GM23248 (cell line): Measurements from ENCODE around the gene OR52B2. TPM values are rescaled to one million over a fixed set of nuclear protein-coding genes. Genes with fewer than 3 reads are reported as not detected.

Source experiments
- DNase-seq: peaks from one replicate; pipeline ENCODE4 v3.0.0-alpha.2; 2015
- H2AFZ ChIP-seq: fragments of 200-600 bp; sonication (generic); 2 replicates; pipeline ENCODE4 v1.6.1; 2016; ENCODE audit warnings: antibody characterized with exemption
- H3F3A ChIP-seq: fragments of 200-600 bp; sonication (generic); 2 replicates; pipeline ENCODE4 v1.6.1; 2016; ENCODE audit warnings: mild to moderate bottlenecking, antibody characterized with exemption, mixed run types; ENCODE audit not compliant: insufficient read depth
- H3K27ac ChIP-seq: fragments of 200-600 bp; sonication (generic); 2 replicates; pipeline ENCODE4 v1.5.1; 2016; ENCODE audit warnings: mild to moderate bottlenecking
- H3K27me3 ChIP-seq: fragments of 200-600 bp; sonication (generic); replicated peaks from 2 replicates; pipeline ENCODE4 v1.6.1; 2016; ENCODE audit warnings: mild to moderate bottlenecking; ENCODE audit not compliant: insufficient read depth
- H3K36me3 ChIP-seq: fragments of 200-600 bp; sonication (generic); 2 replicates; pipeline ENCODE4 v1.6.1; 2016; ENCODE audit warnings: low read depth, mild to moderate bottlenecking
- H3K4me1 ChIP-seq: fragments of 200-600 bp; sonication (generic); 2 replicates; pipeline ENCODE4 v1.6.1; 2016; ENCODE audit warnings: mild to moderate bottlenecking; ENCODE audit not compliant: insufficient read depth
- H3K4me2 ChIP-seq: fragments of 200-600 bp; sonication (generic); one replicate; pipeline ENCODE4 v1.6.1; 2016; ENCODE audit warnings: mild to moderate bottlenecking; ENCODE audit not compliant: unreplicated experiment
- H3K4me3 ChIP-seq: fragments of 200-600 bp; sonication (generic); 2 replicates; pipeline ENCODE4 v1.5.1; 2016; ENCODE audit warnings: mild to moderate bottlenecking
- H3K79me2 ChIP-seq: fragments of 200-600 bp; sonication (generic); 2 replicates; pipeline ENCODE4 v1.6.1; 2016; ENCODE audit warnings: mild to moderate bottlenecking; ENCODE audit not compliant: insufficient read depth
- H3K9ac ChIP-seq: fragments of 200-600 bp; sonication (generic); 2 replicates; pipeline ENCODE4 v1.6.1; 2016; ENCODE audit warnings: mild to moderate bottlenecking
- H3K9me2 ChIP-seq: fragments of 200-600 bp; sonication (generic); 2 replicates; pipeline ENCODE4 v1.6.1; 2016; ENCODE audit warnings: mixed run types, mild to moderate bottlenecking, moderate library complexity; ENCODE audit not compliant: insufficient read depth
- H3K9me3 ChIP-seq: fragments of 200-600 bp; sonication (generic); one replicate; pipeline ENCODE4 v1.6.1; 2017; ENCODE audit warnings: low read depth
- H4K20me1 ChIP-seq: fragments of 200-600 bp; sonication (generic); 2 replicates; pipeline ENCODE4 v1.6.0; 2016; ENCODE audit not compliant: insufficient read depth
- EZH2 ChIP-seq: fragments of 200-600 bp; sonication (generic); IDR thresholded peaks from 2 replicates; pipeline ENCODE4 v1.6.1; 2018; ENCODE audit warnings: antibody characterized with exemption, mild to moderate bottlenecking; ENCODE audit not compliant: insufficient read depth, poor library complexity, severe bottlenecking
- EZH2phosphoT487 ChIP-seq: fragments of 200-600 bp; sonication (generic); IDR thresholded peaks from 2 replicates; pipeline ENCODE4 v1.6.1; 2018; ENCODE audit warnings: antibody characterized with exemption, moderate library complexity, mild to moderate bottlenecking, low read depth; ENCODE audit not compliant: insufficient read depth
- WGBS, 2 experiments: methylation state at CpG; one replicate each; pipeline ENCODE4 v1.1.6; 2015 to 2017; ENCODE audit warnings: low lambda C conversion rate in 2 of 2, low coverage in 1 of 2; ENCODE audit errors: missing lambda C conversion rate in 2 of 2; 5-methylcytosine and 5-hydroxymethylcytosine counted together
- in situ Hi-C: fragments of 300-500 bp; cut with MboI; formaldehyde crosslinking; loops from 2 replicates; pipeline ENCODE4 v1.15.0; 2020
- polyA plus RNA-seq: library from polyadenylated mRNA; unstranded; fragments of >200 nt; fragmentation: Nextera tagmentation; extraction: Ambion mirVana; gene quantifications from 2 replicates; pipeline ENCODE4 v1.2.1, GENCODE V29; 2016
- total RNA-seq: library from RNA; depleted of rRNA; stranded (reverse); fragments of >200 nt; shearing (Covaris generic); gene quantifications from 2 replicates; pipeline ENCODE4 v1.2.3, GENCODE V29; 2014

Gene OR52B2
- total and polyA plus RNA-seq, 2 experiments from 2014 or later, result not detected

GRCh38 chr11:6210274-6210955 lies 40.3 kb upstream of the OR52B2 start:
- in situ Hi-C loops, result no loop called here
- 95 to 99% methylated on average over 9 of the region's 9 CpGs for WGBS, 2 experiments
- Histone ChIP-seq H3K27ac (no peak overlapping the region), H3K9me3 (no peaks in the 10 kb centered on the region), H2AFZ (no peak overlapping the region), H3K79me2 (no peaks in the 10 kb centered on the region), H4K20me1 (no peaks in the 10 kb centered on the region), H3K4me3 (no peak overlapping the region), H3K4me2 (no peak overlapping the region), H3K9ac (no peak overlapping the region), H3K36me3 (peaks cover 25% of the 10 kb centered on the region), H3K4me1 (0 out of 2 replicates have a peak, but pooled peaks cover 4% of the 10 kb centered on the region), H3K27me3 (no peaks in the 10 kb centered on the region), H3K9me2 (no peaks in the 10 kb centered on the region), H3F3A (no peaks in the 10 kb centered on the region)
- TF ChIP-seq EZH2phosphoT487 (no peak), EZH2 (no peak)
- DNase-seq, result peak; percentile 45

- H3K9me3 ChIP-seq, result no peaks in the 10 kb centered on the region
- no peaks in the 10 kb centered on the region for H4K20me1 ChIP-seq
- H3K9ac ChIP-seq, result no peak overlapping the region
- no peaks in the 10 kb centered on the region for H3K27me3 ChIP-seq
- H2AFZ ChIP-seq, result no peak overlapping the region
- H3K36me3 ChIP-seq, result peaks cover 19% of the 10 kb centered on the region
- H3K79me2 ChIP-seq, result no peaks in the 10 kb centered on the region
- H3K27ac ChIP-seq, result no peak overlapping the region
- DNase-seq, result no peak
- H3K4me2 ChIP-seq, result no peak overlapping the region
- 0 out of 2 replicates have a peak, but pooled peaks cover 4% of the 10 kb centered on the region for H3K4me1 ChIP-seq
- H3F3A ChIP-seq, result no peaks in the 10 kb centered on the region
- no peak for TF ChIP-seq EZH2phosphoT487
- TF ChIP-seq EZH2, result no peak
- WGBS, 2 experiments, result 93 to 98% methylated on average over 12 of the region's 12 CpGs
- in situ Hi-C loops, result no loop called here
- no peaks in the 10 kb centered on the region for H3K9me2 ChIP-seq
- no peak overlapping the region for H3K4me3 ChIP-seq
Measured at GRCh38 chr11:6209801-6210200, 39.7 kb upstream of the OR52B2 start.

DNA sequence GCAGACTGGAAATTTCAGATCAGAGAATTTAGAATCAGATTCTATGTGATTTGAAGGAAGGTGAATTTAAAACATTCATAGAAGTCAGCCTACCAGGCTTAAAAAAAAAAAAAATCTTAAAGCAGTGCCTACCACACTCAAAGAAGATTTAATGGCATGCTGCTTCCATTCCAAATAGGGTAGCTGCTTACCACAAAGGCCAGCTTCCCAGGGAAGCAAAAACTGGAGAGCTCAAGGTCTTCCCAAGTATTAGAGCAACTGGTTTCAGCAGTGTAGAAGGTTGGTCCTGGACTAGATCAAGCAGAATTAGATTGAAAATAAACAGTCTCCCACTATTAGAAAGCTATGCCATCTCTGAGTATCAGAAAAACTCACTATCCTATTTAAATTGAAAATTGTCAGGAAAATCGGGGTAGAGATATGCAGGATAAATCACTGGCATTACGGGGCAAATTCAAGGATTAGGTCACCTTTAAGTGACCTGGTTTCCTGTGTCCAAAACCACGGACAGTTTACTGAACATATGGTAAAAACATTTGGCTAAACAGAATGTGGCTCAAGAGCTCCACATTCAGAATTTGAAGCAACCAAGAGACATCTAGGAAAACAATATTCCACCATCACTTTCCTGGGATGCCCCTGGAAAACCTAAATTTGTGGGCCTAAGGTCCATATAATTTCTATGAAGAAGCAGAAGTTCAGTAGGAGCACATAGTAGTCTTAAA lies 36.5 kb upstream of the OR52B2 start:
- H2AFZ ChIP-seq, result no peak overlapping the region
- H3K4me1 ChIP-seq, result peaks cover 9% of the 10 kb centered on the region
- H4K20me1 ChIP-seq, result no peaks in the 10 kb centered on the region
- no peak overlapping the region for H3K27ac ChIP-seq
- no peaks in the 10 kb centered on the region for H3K9me2 ChIP-seq
- no peak overlapping the region for H3K4me2 ChIP-seq
- no peaks in the 10 kb centered on the region for H3K27me3 ChIP-seq
- no peak for DNase-seq
- H3K4me3 ChIP-seq, result no peak overlapping the region
- no peak for TF ChIP-seq EZH2
- TF ChIP-seq EZH2phosphoT487, result no peak
- H3F3A ChIP-seq, result 0 out of 2 replicates have a peak, but pooled peaks cover 4% of the 10 kb centered on the region
- no peaks in the 10 kb centered on the region; the same call in 1 of the 2 replicates for H3K36me3 ChIP-seq
- H3K79me2 ChIP-seq, result no peaks in the 10 kb centered on the region
- H3K9ac ChIP-seq, result no peak overlapping the region
- H3K9me3 ChIP-seq, result no peaks in the 10 kb centered on the region
- 82 to 86% methylated on average over 3 of the region's 3 CpGs for WGBS, 2 experiments
- in situ Hi-C loops, result no loop called here

- Histone ChIP-seq H3K9me2 (no peaks in the 10 kb centered on the region), H2AFZ (no peak within 1 kb of the TSS), H4K20me1 (no peaks in the 10 kb centered on the region), H3K27ac (no peak within 1 kb of the TSS), H3K9ac (no peak within 1 kb of the TSS), H3K27me3 (no peaks in the 10 kb centered on the region), H3K4me3 (no peak within 1 kb of the TSS), H3K4me1 (peaks cover 13% of the 10 kb centered on the region), H3F3A (0 out of 2 replicates have a peak, but pooled peaks cover 8% of the 10 kb centered on the region), H3K9me3 (no peaks in the 10 kb centered on the region), H3K36me3 (no peaks in the 10 kb centered on the region; the same call in 1 of the 2 replicates), H3K4me2 (no peak within 1 kb of the TSS), H3K79me2 (no peaks in the 10 kb centered on the region)
- in situ Hi-C loops, result no loop called here
- TF ChIP-seq EZH2 (no peak), EZH2phosphoT487 (no peak)
- 53 to 72% methylated on average over 1 of the region's 1 CpG for WGBS, 2 experiments
- no peak for DNase-seq
Measured at GRCh38 chr11:6205366-6205765, 35.2 kb upstream of the OR52B2 start, which contains the start of gene C11orf42. Gene C11orf42 (plus strand): TSS chr11:6205557. CDS start chr11:6205616, 59 bp downstream.
